B cell (primary cell): ENCODE measurements around the gene SELENOS. TPM values are rescaled to one million over a fixed set of nuclear protein-coding genes. Genes with fewer than 3 reads are reported as not detected.

ENCODE experiments used
- ATAC-seq: fragments of 200-7000 bp; cut with Tn5 transposase; one replicate; pipeline ENCODE4 v1.10.0; 2021; ENCODE audit warnings: low read depth, mild to moderate bottlenecking, moderate number of reproducible peaks, moderate library complexity
- CTCF ChIA-PET: fragments of 350-600 bp; sonication (Branson Sonifier 250); formaldehyde crosslinking; loops from one replicate; lab custom pipeline; 2021; ENCODE audit warnings: antibody characterized with exemption, inconsistent platforms; lab: Charles Lee
- POLR2A ChIA-PET: fragments of 350-600 bp; sonication (Branson Sonifier 250); formaldehyde crosslinking; loops from one replicate; lab custom pipeline; 2021; ENCODE audit warnings: antibody characterized with exemption; lab: Charles Lee
- DNase-seq: peaks from one replicate; pipeline ENCODE4 v3.0.0; 2013
- H2AFZ ChIP-seq: 2 replicates; pipeline ENCODE4 v1.6.1; 2012; ENCODE audit warnings: mild to moderate bottlenecking, low read depth, low read length; ENCODE audit not compliant: insufficient read depth, poor library complexity, severe bottlenecking
- H3K27ac ChIP-seq, 2 donors: 1 replicate in 1 of 2; 2 replicates in 1 of 2; pipeline ENCODE4 v1.5.1; 2012 to 2013; ENCODE audit warnings: low read length in 2 of 2, mild to moderate bottlenecking in 2 of 2, moderate library complexity in 1 of 2
- H3K27me3 ChIP-seq, 4 experiments: fragments of 200-600 bp in 1 of 4; sonication (generic) in 1 of 4; replicated peaks in 1 of 4; 1 replicate in 2 of 4; 2 replicates in 2 of 4; pipeline versions ENCODE4 v1.6.1 to v1.7.0; 2013 to 2016; ENCODE audit warnings: low read length in 3 of 4, mild to moderate bottlenecking in 2 of 4, mixed read lengths in 1 of 4, moderate library complexity in 1 of 4; ENCODE audit not compliant: insufficient read depth in 4 of 4, control insufficient read depth in 3 of 4; ENCODE audit errors: control extremely low read depth in 1 of 4
- H3K36me3 ChIP-seq, 2 experiments: replicated peaks in 1 of 2; 1 replicate in 1 of 2; 2 replicates in 1 of 2; pipeline versions ENCODE4 v1.6.1 to v1.7.1; 2013; ENCODE audit warnings: low read length in 1 of 2; ENCODE audit not compliant: insufficient read depth in 2 of 2, control insufficient read depth in 1 of 2; ENCODE audit errors: control extremely low read depth in 1 of 2, extremely low read depth in 1 of 2
- H3K4me1 ChIP-seq, 2 donors: fragments of 200-600 bp in 1 of 2; sonication (generic) in 1 of 2; 1 replicate in 1 of 2; 2 replicates in 1 of 2; pipeline versions ENCODE4 v1.5.1 to v1.6.1; 2013 to 2017; ENCODE audit warnings: low read length in 2 of 2; ENCODE audit not compliant: control insufficient read depth in 2 of 2, insufficient read depth in 2 of 2
- H3K4me2 ChIP-seq: replicated peaks from 2 replicates; pipeline ENCODE3; 2012; ENCODE audit warnings: mild to moderate bottlenecking, low read depth, low read length; ENCODE audit not compliant: poor library complexity, severe bottlenecking
- H3K4me3 ChIP-seq, 5 experiments: fragments of 200-600 bp in 1 of 5; sonication (generic) in 1 of 5; 1 replicate in 3 of 5; 2 replicates in 2 of 5; pipeline versions ENCODE4 v1.5.1 to v1.7.0; 2011 to 2016; ENCODE audit warnings: low read length in 4 of 5, mild to moderate bottlenecking in 4 of 5, low read depth in 2 of 5, control low read depth in 1 of 5, moderate library complexity in 1 of 5; ENCODE audit not compliant: insufficient read depth in 1 of 5; ENCODE audit errors: control extremely low read depth in 1 of 5, extremely low read depth in 1 of 5
- H3K79me2 ChIP-seq: fragments of 200-600 bp; sonication (generic); one replicate; pipeline ENCODE4 v1.6.0; 2016; ENCODE audit warnings: low read length; ENCODE audit not compliant: control insufficient read depth, insufficient read depth
- H3K9ac ChIP-seq: fragments of 200-600 bp; sonication (generic); 2 replicates; pipeline ENCODE4 v1.6.1; 2017; ENCODE audit warnings: mild to moderate bottlenecking, low read length, moderate library complexity
- H3K9me3 ChIP-seq, 3 donors: one replicate each; pipeline versions ENCODE4 v1.6.1 to v1.7.1; 2013; ENCODE audit warnings: low read length in 2 of 3; ENCODE audit not compliant: control insufficient read depth in 2 of 3, insufficient read depth in 1 of 3; ENCODE audit errors: control extremely low read depth in 1 of 3
- H4K20me1 ChIP-seq: 2 replicates; pipeline ENCODE4 v1.6.0; 2012; ENCODE audit warnings: mild to moderate bottlenecking, low read length; ENCODE audit not compliant: insufficient read depth, control insufficient read depth, poor library complexity, severe bottlenecking
- H3K27ac Mint-ChIP-seq: one replicate; pipeline ENCODE4 v1.8.0; 2021; ENCODE audit warnings: mixed read lengths
- H3K27me3 Mint-ChIP-seq: one replicate; pipeline ENCODE4 v1.8.0; 2021; ENCODE audit warnings: mixed read lengths
- H3K4me1 Mint-ChIP-seq: one replicate; pipeline ENCODE4 v1.8.0; 2021; ENCODE audit warnings: mixed read lengths
- H3K4me3 Mint-ChIP-seq: one replicate; pipeline ENCODE4 v1.8.0; 2021; ENCODE audit warnings: mixed read lengths
- H3K9me3 Mint-ChIP-seq: one replicate; pipeline ENCODE4 v1.8.0; 2022; ENCODE audit warnings: mixed read lengths; ENCODE audit not compliant: insufficient read depth
- CTCF ChIP-seq: fragments of 200-600 bp; IDR thresholded peaks from one replicate; pipeline ENCODE4 v1.8.0; 2022; ENCODE audit warnings: antibody characterized with exemption, mild to moderate bottlenecking
- EZH2 ChIP-seq: IDR thresholded peaks from 2 replicates; pipeline ENCODE4 v1.6.1; 2012; ENCODE audit warnings: borderline replicate concordance, low read depth, mild to moderate bottlenecking, moderate library complexity, low read length; ENCODE audit not compliant: insufficient read depth, poor library complexity, severe bottlenecking
- WGBS: methylation state at CpG from one replicate; pipeline ENCODE4 v1.1.5; 2013; ENCODE audit warnings: missing lambda C conversion rate; ENCODE audit not compliant: insufficient coverage; 5-methylcytosine and 5-hydroxymethylcytosine counted together
- intact Hi-C: fragments of 100-400 bp; cut with micrococcal nuclease; formaldehyde crosslinking; loops from one replicate; pipeline ENCODE4 v1.10.0; 2022
- polyA plus RNA-seq: library from polyadenylated mRNA; depleted of rRNA; stranded (reverse); fragments of >200 nt; gene quantifications from 2 replicates; pipeline ENCODE4 v1.2.3, GENCODE V29; 2012
- total RNA-seq, 2 donors: library from RNA; stranded (reverse); fragments of 120-200 nt in 1 of 2; gene quantifications; 1 replicate in 1 of 2; 2 replicates in 1 of 2; pipeline versions ENCODE4 v1.2.3 to v1.2.4, GENCODE V29; 2013 to 2022

Gene SELENOS
- total and polyA plus RNA-seq, 2 donors (not counting 1 experiment from before 2014, with no cell fraction given): 14.2 to 26.8 TPM

- TF ChIP-seq CTCF: no peak
- TF ChIP-seq EZH2: no peak
- ChIA-PET CTCF (no interaction called here), POLR2A (no interaction called here)
- no peaks in the 10 kb centered on the region for H3K9me3 Mint-ChIP-seq
- Histone ChIP-seq H3K4me2 (no peak overlapping the region), H3K27me3 (peaks cover 0 to 39% (median 9%) of the 10 kb centered on the region in 4 experiments), H3K4me1 (peaks cover 7 to 9% of the 10 kb centered on the region in 2 donors), H3K27ac (no peak overlapping the region), H4K20me1 (no peaks in the 10 kb centered on the region), H2AFZ (no peak overlapping the region), H3K9ac (no peak overlapping the region), H3K9me3 (peaks cover 0 to 9% (median 0%) of the 10 kb centered on the region in 3 donors), H3K79me2 (no peaks in the 10 kb centered on the region), H3K4me3 (no peak overlapping the region), H3K36me3 (no peaks in the 10 kb centered on the region)
- ATAC-seq (no peak), DNase-seq (no peak)
- 91% methylated on average over 19 of the region's 21 CpGs for WGBS
- H3K27me3 Mint-ChIP-seq: peaks cover 56% of the 10 kb centered on the region
- intact Hi-C loops: no loop called here
- H3K27ac Mint-ChIP-seq: no peak overlapping the region
- H3K4me3 Mint-ChIP-seq: no peak overlapping the region
- peaks cover 6% of the 10 kb centered on the region for H3K4me1 Mint-ChIP-seq
These were observed 46.7 kb upstream of the SELENOS start for GRCh38 chr15:101323793-101324523.

- Mint-ChIP-seq H3K9me3 (no peaks in the 10 kb centered on the region), H3K27ac (no peak overlapping the region), H3K27me3 (peaks cover 57% of the 10 kb centered on the region), H3K4me1 (peaks cover 6% of the 10 kb centered on the region), H3K4me3 (no peak overlapping the region)
- Histone ChIP-seq H3K4me2 (no peak overlapping the region), H3K27me3 (peaks cover 0 to 37% (median 9%) of the 10 kb centered on the region in 4 experiments), H3K36me3 (no peaks in the 10 kb centered on the region), H3K9ac (no peak overlapping the region), H3K4me1 (peaks cover 7 to 9% of the 10 kb centered on the region in 2 donors), H3K79me2 (no peaks in the 10 kb centered on the region), H3K9me3 (peaks cover 0 to 12% (median 0%) of the 10 kb centered on the region in 3 donors), H4K20me1 (no peaks in the 10 kb centered on the region), H3K27ac (no peak overlapping the region), H2AFZ (no peak overlapping the region), H3K4me3 (no peak overlapping the region)
- DNase-seq (no peak), ATAC-seq (no peak)
- WGBS: 85% methylated on average over 15 of the region's 17 CpGs
- CTCF ChIA-PET: no interaction called here
- no peak for TF ChIP-seq EZH2
- TF ChIP-seq CTCF: no peak
- POLR2A ChIA-PET: no interaction called here
- intact Hi-C loops: no loop called here
These were observed 45.7 kb upstream of the SELENOS start for GRCh38 chr15:101322854-101323477.
